GM12878 (cell line): Measurements from ENCODE around the gene SCN4A. TPM values are rescaled to one million over a fixed set of nuclear protein-coding genes. Genes with fewer than 3 reads are reported as not detected.
A peak's percentile ranks its signal among the peaks of the same experiment; 100 is the strongest.

Experiments
- ATAC-seq: fragments of 200-7000 bp; cut with Tn5 transposase; 3 replicates; pipeline ENCODE4 v1.9.1; 2020; ENCODE audit warnings: mild to moderate bottlenecking, moderate library complexity
- BruUV-seq: library from RNA; stranded (reverse); fragments of 400-500 nt; replicated peaks from 2 replicates; lab custom pipeline; 2021; lab: Mats Ljungman, UMichigan
- CTCF ChIA-PET: fragments of 300-600 bp; sonication (Branson Sonifier 250); formaldehyde crosslinking; extraction: SDS; loops from one replicate; lab custom pipeline; 2021; ENCODE audit warnings: inconsistent platforms; lab: Yijun Ruan, JAX
- POLR2A ChIA-PET: fragments of 350-600 bp; formaldehyde crosslinking; extraction: SDS; loops from one replicate; lab custom pipeline; 2021; ENCODE audit warnings: inconsistent platforms; lab: Charles Lee
- RAD21 ChIA-PET: fragments of 300-600 bp; sonication (Branson Sonifier 250); formaldehyde crosslinking; loops from one replicate; lab custom pipeline; 2023; ENCODE audit warnings: antibody characterized with exemption; ENCODE audit not compliant: unreplicated experiment; lab: Charles Lee
- SMC1A ChIA-PET: fragments of 300-600 bp; sonication (Branson Sonifier 250); formaldehyde crosslinking; loops from one replicate; lab custom pipeline; 2023; ENCODE audit not compliant: unreplicated experiment, uncharacterized antibody; lab: Charles Lee
- DNase-seq: peaks from one replicate; pipeline ENCODE4 v3.0.0-alpha.2; 2011; ENCODE audit warnings: low read depth, low spot score
- FAIRE-seq: peaks from 3 replicates; lab custom pipeline; 2011; peaks lifted over from hg19 to GRCh38; lab: Jason Lieb, UNC
- H2AFZ ChIP-seq: 2 replicates; pipeline ENCODE4 v1.6.0; 2011; ENCODE audit warnings: low read depth, low read length, control low read depth; ENCODE audit not compliant: control insufficient read depth
- H3K27ac ChIP-seq: 2 replicates; pipeline ENCODE4 v1.5.1; 2011; ENCODE audit warnings: control low read depth; ENCODE audit not compliant: control insufficient read depth, insufficient read depth
- H3K27me3 ChIP-seq, 2 experiments: replicated peaks in 1 of 2; 2 replicates each; pipeline versions ENCODE4 v1.6.0 to v1.6.1; 2011; ENCODE audit warnings: low read length in 1 of 2; ENCODE audit not compliant: control insufficient read depth in 2 of 2, insufficient read depth in 2 of 2
- H3K36me3 ChIP-seq, 2 experiments: 2 replicates each; pipeline ENCODE4 v1.5.1; 2011; ENCODE audit warnings: low read length in 1 of 2; ENCODE audit not compliant: control insufficient read depth in 2 of 2, insufficient read depth in 2 of 2
- H3K4me1 ChIP-seq: 2 replicates; pipeline ENCODE4 v1.6.1; 2011; ENCODE audit warnings: mild to moderate bottlenecking, low read length, moderate library complexity, mixed read lengths; ENCODE audit not compliant: control insufficient read depth, insufficient read depth
- H3K4me2 ChIP-seq: 2 replicates; pipeline ENCODE4 v1.6.0; 2011; ENCODE audit warnings: control low read depth; ENCODE audit not compliant: control insufficient read depth, insufficient read depth
- H3K4me3 ChIP-seq: fragments of 200-600 bp; sonication (generic); 2 replicates; pipeline ENCODE4 v1.5.1; 2016
- H3K79me2 ChIP-seq: 2 replicates; pipeline ENCODE4 v1.6.0; 2011; ENCODE audit warnings: low read length; ENCODE audit not compliant: control insufficient read depth, insufficient read depth
- H3K9ac ChIP-seq: 2 replicates; pipeline ENCODE4 v1.8.0; 2011; ENCODE audit warnings: low read length, control low read depth, mixed read lengths; ENCODE audit not compliant: control insufficient read depth, insufficient read depth
- H3K9me3 ChIP-seq: replicated peaks from 3 replicates; pipeline ENCODE4 v1.5.1; 2011; ENCODE audit warnings: mild to moderate bottlenecking, low read length; ENCODE audit not compliant: control insufficient read depth, insufficient read depth
- H4K20me1 ChIP-seq: 2 replicates; pipeline ENCODE4 v1.6.0; 2011; ENCODE audit not compliant: control insufficient read depth, insufficient read depth
- ASH2L ChIP-seq: fragments of 300-600, 200-600 bp; sonication (generic); IDR thresholded peaks from 2 replicates; pipeline ENCODE4 v1.6.1; 2017; ENCODE audit warnings: low read depth, mild to moderate bottlenecking, borderline replicate concordance
- BACH1 ChIP-seq: fragments of 450-650 bp; IDR thresholded peaks from 2 replicates; pipeline ENCODE4 v1.6.1; 2017; ENCODE audit warnings: mild to moderate bottlenecking, borderline replicate concordance
- BMI1 ChIP-seq: fragments of 450-650 bp; IDR thresholded peaks from 2 replicates; pipeline ENCODE4 v1.6.1; 2016; ENCODE audit warnings: mild to moderate bottlenecking, moderate library complexity, borderline replicate concordance
- CBX3 ChIP-seq: fragments of 200-600 bp; sonication (generic); IDR thresholded peaks from 2 replicates; pipeline ENCODE4 v1.6.1; 2016; ENCODE audit warnings: low read depth, borderline replicate concordance
- KLF5 ChIP-seq: fragments of 450-650 bp; IDR thresholded peaks from 2 replicates; pipeline ENCODE4 v1.6.1; 2014; ENCODE audit warnings: mild to moderate bottlenecking; ENCODE audit not compliant: partially characterized antibody
- MEF2B ChIP-seq: fragments of 450-650 bp; IDR thresholded peaks from 2 replicates; pipeline ENCODE4 v1.6.1; 2018; ENCODE audit warnings: mild to moderate bottlenecking, moderate library complexity; ENCODE audit not compliant: partially characterized antibody, poor library complexity, severe bottlenecking
- NR2C2 ChIP-seq: IDR thresholded peaks from 2 replicates; pipeline ENCODE4 v1.6.1; 2011; ENCODE audit warnings: borderline replicate concordance, low read depth; ENCODE audit not compliant: control insufficient read depth, insufficient read length
- POLR2AphosphoS2 ChIP-seq: IDR thresholded peaks from 2 replicates; pipeline ENCODE4 v1.6.1; 2011; ENCODE audit warnings: low read depth, mild to moderate bottlenecking, low read length, improper control_type of control experiment, moderate library complexity
- RAD21 ChIP-seq: IDR thresholded peaks from 2 replicates; pipeline ENCODE4 v1.6.1; 2011; ENCODE audit warnings: mild to moderate bottlenecking, low read depth, low read length, moderate library complexity; ENCODE audit not compliant: insufficient read depth
- SMC3 ChIP-seq: IDR thresholded peaks from 2 replicates; pipeline ENCODE4 v1.6.1; 2011; ENCODE audit warnings: low read length, improper control_type of control experiment, borderline replicate concordance
- SUZ12 ChIP-seq: fragments of 200-600 bp; sonication (generic); IDR thresholded peaks from one replicate; pipeline ENCODE4 v1.6.1; 2018; ENCODE audit warnings: antibody characterized with exemption, mild to moderate bottlenecking; ENCODE audit not compliant: unreplicated experiment
- ZZZ3 ChIP-seq: IDR thresholded peaks from 2 replicates; pipeline ENCODE4 v1.6.1; 2011; ENCODE audit warnings: low read depth; ENCODE audit not compliant: control insufficient read depth, insufficient read length
- WGBS: methylation state at CpG from one replicate; pipeline ENCODE4 v1.1.6; 2016; ENCODE audit warnings: low lambda C conversion rate; ENCODE audit not compliant: insufficient replicate concordance, insufficient coverage; ENCODE audit errors: missing lambda C conversion rate; 5-methylcytosine and 5-hydroxymethylcytosine counted together
- in situ Hi-C: fragments of 300-500 bp; cut with MboI; formaldehyde crosslinking; loops from 9 replicates; pipeline ENCODE4 v1.14.3; 2018; ENCODE audit warnings: mixed read lengths
- intact Hi-C: fragments of 100-400 bp; cut with micrococcal nuclease; formaldehyde crosslinking; loops from one replicate; pipeline ENCODE4 v1.14.2; 2022; ENCODE audit not compliant: unreplicated experiment
- polyA plus RNA-seq, 11 experiments: library from polyadenylated mRNA; depleted of rRNA in 4 of 11; unstranded in 6 of 11; stranded (reverse) in 5 of 11; fragments of >200 nt; fragmentation: Nextera tagmentation in 4 of 11; fragmentation: Illumina TruSeq in 1 of 11; extraction: Ambion mirVana in 4 of 11; extraction: Trizol in 1 of 11; gene quantifications; 1 replicate in 1 of 11; 2 replicates in 10 of 11; pipeline versions ENCODE4 v1.2.1 to v1.2.3, GENCODE V29; 2011 to 2016; ENCODE audit warnings: inconsistent platforms in 2 of 11, missing spikeins in 2 of 11, low read depth in 1 of 11
- total RNA-seq, 4 experiments: library from RNA; depleted of rRNA in 3 of 4; stranded (reverse); fragments of >200 nt in 3 of 4; fragmentation: Illumina TruSeq in 1 of 4; extraction: Trizol in 1 of 4; gene quantifications; 2 replicates each; pipeline versions ENCODE4 v1.2.1 to v1.2.3, GENCODE V29; 2013 to 2021
- TF ChIP-seq, protein P1 (sequence below): fragments of 450-650 bp; conservative IDR thresholded peaks from 2 replicates; pipeline ENCODE4 v1.6.1; 2017; ENCODE audit warnings: mild to moderate bottlenecking, moderate library complexity
- TF ChIP-seq, protein P2 (sequence below): IDR thresholded peaks from 2 replicates; pipeline ENCODE4 v1.6.1; 2012; ENCODE audit warnings: low read depth, low read length, improper control_type of control experiment
- TF ChIP-seq, protein P3 (sequence below): fragments of 450-650 bp; IDR thresholded peaks from 2 replicates; pipeline ENCODE4 v1.6.1; 2017; ENCODE audit warnings: borderline replicate concordance

The SCN4A gene
- total and polyA plus RNA-seq, 10 of the 15 experiments (the other 5 are each of a cell fraction or from before 2014, with no cell fraction given) = under 0.01 to 0.15 (median 0.07) TPM; not detected in 4

DNA sequence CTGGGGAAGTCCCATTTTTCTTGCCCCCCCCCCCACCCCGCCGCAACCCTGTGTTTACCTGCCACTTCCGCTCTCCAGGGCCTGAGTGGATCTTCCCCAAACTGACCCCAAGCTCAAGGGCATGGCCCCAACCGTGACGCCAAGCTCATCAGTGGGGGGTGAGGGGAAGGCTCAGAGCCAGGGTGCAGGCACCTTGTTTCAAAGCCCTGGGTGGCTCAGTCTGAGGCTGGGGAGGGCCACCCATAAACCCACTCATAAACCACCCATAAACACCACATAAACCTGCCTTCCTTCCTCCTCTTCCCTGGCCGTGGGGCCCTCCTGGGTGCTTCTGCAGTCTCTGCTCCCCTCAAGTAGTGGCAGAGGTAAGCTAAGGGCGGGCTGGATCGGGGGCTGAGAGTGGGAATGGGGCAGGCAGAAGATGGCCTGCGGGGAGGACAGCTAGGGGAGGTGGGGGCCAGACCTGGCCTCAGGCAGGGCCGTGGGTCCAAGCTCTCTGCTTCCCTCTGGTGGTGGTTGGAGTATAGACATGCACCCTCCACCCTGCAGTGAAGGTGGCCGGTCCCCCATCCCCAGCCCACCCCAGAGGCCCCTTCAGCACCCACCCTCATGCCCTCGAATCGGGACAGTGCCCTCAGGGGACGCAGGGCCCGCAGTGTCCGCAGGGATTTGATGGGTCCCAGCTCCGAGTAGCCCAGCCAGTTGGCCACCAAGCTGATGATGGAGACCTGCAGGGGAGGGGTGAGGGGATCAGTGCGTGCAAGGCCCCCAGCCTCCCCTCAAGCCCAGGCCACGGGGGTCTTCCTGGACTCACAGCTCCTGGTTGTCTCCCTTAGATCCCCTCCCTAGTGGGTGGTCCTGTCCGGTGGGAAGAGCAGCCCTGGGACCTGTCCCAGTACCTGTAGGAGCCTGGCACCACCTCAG lies 26.0 kb downstream of the SCN4A start:
- in situ Hi-C loops = no loop called here
- Histone ChIP-seq H3K36me3 (no peaks in the 10 kb centered on the region), H3K27ac (peak overlapping the region; percentile 86), H3K27me3 (no peaks in the 10 kb centered on the region), H3K4me2 (peak overlapping the region; percentile 89), H3K4me1 (peaks cover 18% of the 10 kb centered on the region), H2AFZ (peak overlapping the region; percentile 98), H3K9ac (peak overlapping the region; percentile 64; the same call in 1 of the 2 replicates), H4K20me1 (no peaks in the 10 kb centered on the region), H3K9me3 (no peaks in the 10 kb centered on the region; the same call in 2 of the 3 replicates), H3K79me2 (no peaks in the 10 kb centered on the region), H3K4me3 (peak overlapping the region; percentile 39; the same call in 1 of the 2 replicates)
- ChIA-PET POLR2A (interaction anchor here (0.8 to 2.5 kb wide), 16 partner anchors 11 to 184 kb away, joined by 3 to 68 read pairs (median 5); partner anchors contain the start of genes CD79B, GH1 and ICAM2), RAD21 (interaction anchor here (0.6 to 3.1 kb wide), 31 partner anchors 8 to 333 kb away, joined by 3 to 288 read pairs (median 5); partner anchors contain the start of genes CD79B, CSHL1, ERN1 and GH1), CTCF (interaction anchor here (0.5 to 3.1 kb wide), 47 partner anchors 9 to 503 kb away, joined by 3 to 481 read pairs (median 6); partner anchors contain the start of genes CD79B, CSHL1, ERN1 and GH1), SMC1A (interaction anchor here (0.6 to 3.1 kb wide), 25 partner anchors 8 to 190 kb away, joined by 3 to 248 read pairs (median 7); partner anchors contain the start of genes CD79B, CSHL1, GH1 and ICAM2)
- WGBS = 6% methylated on average over 17 of the region's 20 CpGs
- ATAC-seq (peak; percentile 92), FAIRE-seq (peak; percentile 95), DNase-seq (no peak)
- BruUV-seq = no TSS peak
- intact Hi-C loops = loop anchor here (1.0 kb wide), 1 partner anchor 27 kb away; no protein-coding TSS in a partner anchor
- TF ChIP-seq MEF2B (peak; percentile 75), KLF5 (no peak), ZZZ3 (no peak), BACH1 (no peak), ASH2L (no peak), NR2C2 (no peak), RAD21 (peak; percentile 65), SUZ12 (no peak), SMC3 (peak; percentile 82), BMI1 (no peak), CBX3 (no peak), POLR2AphosphoS2 (no peak)
- TF ChIP-seq, protein P1, sequence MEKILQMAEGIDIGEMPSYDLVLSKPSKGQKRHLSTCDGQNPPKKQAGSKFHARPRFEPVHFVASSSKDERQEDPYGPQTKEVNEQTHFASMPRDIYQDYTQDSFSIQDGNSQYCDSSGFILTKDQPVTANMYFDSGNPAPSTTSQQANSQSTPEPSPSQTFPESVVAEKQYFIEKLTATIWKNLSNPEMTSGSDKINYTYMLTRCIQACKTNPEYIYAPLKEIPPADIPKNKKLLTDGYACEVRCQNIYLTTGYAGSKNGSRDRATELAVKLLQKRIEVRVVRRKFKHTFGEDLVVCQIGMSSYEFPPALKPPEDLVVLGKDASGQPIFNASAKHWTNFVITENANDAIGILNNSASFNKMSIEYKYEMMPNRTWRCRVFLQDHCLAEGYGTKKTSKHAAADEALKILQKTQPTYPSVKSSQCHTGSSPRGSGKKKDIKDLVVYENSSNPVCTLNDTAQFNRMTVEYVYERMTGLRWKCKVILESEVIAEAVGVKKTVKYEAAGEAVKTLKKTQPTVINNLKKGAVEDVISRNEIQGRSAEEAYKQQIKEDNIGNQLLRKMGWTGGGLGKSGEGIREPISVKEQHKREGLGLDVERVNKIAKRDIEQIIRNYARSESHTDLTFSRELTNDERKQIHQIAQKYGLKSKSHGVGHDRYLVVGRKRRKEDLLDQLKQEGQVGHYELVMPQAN = no peak
- TF ChIP-seq, protein P2, sequence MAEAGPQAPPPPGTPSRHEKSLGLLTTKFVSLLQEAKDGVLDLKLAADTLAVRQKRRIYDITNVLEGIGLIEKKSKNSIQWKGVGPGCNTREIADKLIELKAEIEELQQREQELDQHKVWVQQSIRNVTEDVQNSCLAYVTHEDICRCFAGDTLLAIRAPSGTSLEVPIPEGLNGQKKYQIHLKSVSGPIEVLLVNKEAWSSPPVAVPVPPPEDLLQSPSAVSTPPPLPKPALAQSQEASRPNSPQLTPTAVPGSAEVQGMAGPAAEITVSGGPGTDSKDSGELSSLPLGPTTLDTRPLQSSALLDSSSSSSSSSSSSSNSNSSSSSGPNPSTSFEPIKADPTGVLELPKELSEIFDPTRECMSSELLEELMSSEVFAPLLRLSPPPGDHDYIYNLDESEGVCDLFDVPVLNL = no peak
- TF ChIP-seq, protein P3, sequence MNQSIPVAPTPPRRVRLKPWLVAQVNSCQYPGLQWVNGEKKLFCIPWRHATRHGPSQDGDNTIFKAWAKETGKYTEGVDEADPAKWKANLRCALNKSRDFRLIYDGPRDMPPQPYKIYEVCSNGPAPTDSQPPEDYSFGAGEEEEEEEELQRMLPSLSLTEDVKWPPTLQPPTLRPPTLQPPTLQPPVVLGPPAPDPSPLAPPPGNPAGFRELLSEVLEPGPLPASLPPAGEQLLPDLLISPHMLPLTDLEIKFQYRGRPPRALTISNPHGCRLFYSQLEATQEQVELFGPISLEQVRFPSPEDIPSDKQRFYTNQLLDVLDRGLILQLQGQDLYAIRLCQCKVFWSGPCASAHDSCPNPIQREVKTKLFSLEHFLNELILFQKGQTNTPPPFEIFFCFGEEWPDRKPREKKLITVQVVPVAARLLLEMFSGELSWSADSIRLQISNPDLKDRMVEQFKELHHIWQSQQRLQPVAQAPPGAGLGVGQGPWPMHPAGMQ = no peak
